Osteocyte (in vitro differentiated cells): ENCODE measurements around the gene THAP7. TPM values are rescaled to one million over a fixed set of nuclear protein-coding genes. Genes with fewer than 3 reads are reported as not detected.

Experiments
- DNase-seq: peaks from one replicate; pipeline ENCODE4 v3.0.0; 2021; ENCODE audit warnings: mixed read lengths; ENCODE audit not compliant: unreplicated experiment; ENCODE audit errors: extremely low spot score
- H3K27ac Mint-ChIP-seq: one replicate; pipeline ENCODE4 v1.8.0; 2021; ENCODE audit warnings: mild to moderate bottlenecking, mixed read lengths; ENCODE audit not compliant: unreplicated experiment
- H3K27me3 Mint-ChIP-seq: one replicate; pipeline ENCODE4 v1.8.0; 2021; ENCODE audit warnings: mixed read lengths; ENCODE audit not compliant: unreplicated experiment
- H3K36me3 Mint-ChIP-seq: one replicate; pipeline ENCODE4 v1.8.0; 2021; ENCODE audit warnings: mixed read lengths; ENCODE audit not compliant: unreplicated experiment
- H3K4me1 Mint-ChIP-seq: one replicate; pipeline ENCODE4 v1.8.0; 2021; ENCODE audit warnings: mixed read lengths; ENCODE audit not compliant: unreplicated experiment
- H3K4me3 Mint-ChIP-seq: one replicate; pipeline ENCODE4 v1.8.0; 2021; ENCODE audit warnings: mild to moderate bottlenecking, moderate library complexity, mixed read lengths; ENCODE audit not compliant: unreplicated experiment
- H3K9me3 Mint-ChIP-seq: one replicate; pipeline ENCODE4 v1.8.0; 2021; ENCODE audit warnings: mixed read lengths; ENCODE audit not compliant: unreplicated experiment
- CTCF ChIP-seq: fragments of 200-600 bp; sonication (generic); IDR thresholded peaks from 2 replicates; pipeline ENCODE4 v1.5.0; 2021; ENCODE audit warnings: antibody characterized with exemption, mild to moderate bottlenecking, moderate library complexity
- total RNA-seq: library from RNA; stranded (reverse); gene quantifications from 2 replicates; pipeline ENCODE4 v1.2.1, GENCODE V29; 2021

THAP7 gene
- total RNA-seq, 1 donor from 2014 or later = 27.0 TPM

GRCh38 chr22:21022507-21022906 lies 20.6 kb upstream of the THAP7 start:
- no peaks in the 10 kb centered on the region for H3K36me3 Mint-ChIP-seq
- peaks cover 8% of the 10 kb centered on the region for H3K4me1 Mint-ChIP-seq
- no peak overlapping the region for H3K27ac Mint-ChIP-seq
- no peak for TF ChIP-seq CTCF
- H3K27me3 Mint-ChIP-seq = no peaks in the 10 kb centered on the region
- no peak for DNase-seq
- H3K4me3 Mint-ChIP-seq = no peak overlapping the region
- H3K9me3 Mint-ChIP-seq = no peaks in the 10 kb centered on the region

- no peak for DNase-seq
- Mint-ChIP-seq H3K4me1 (peaks cover 9% of the 10 kb centered on the region), H3K4me3 (no peak overlapping the region), H3K9me3 (no peaks in the 10 kb centered on the region), H3K27me3 (no peaks in the 10 kb centered on the region), H3K36me3 (no peaks in the 10 kb centered on the region), H3K27ac (no peak overlapping the region)
- peak; percentile 49 for TF ChIP-seq CTCF
These were observed 19.0 kb upstream of the THAP7 start for GRCh38 chr22:21020802-21021429.

- no peaks in the 10 kb centered on the region for H3K36me3 Mint-ChIP-seq
- no peak for TF ChIP-seq CTCF
- no peaks in the 10 kb centered on the region for H3K9me3 Mint-ChIP-seq
- no peak overlapping the region for H3K4me3 Mint-ChIP-seq
- no peak overlapping the region for H3K27ac Mint-ChIP-seq
- H3K4me1 Mint-ChIP-seq = peaks cover 31% of the 10 kb centered on the region
- H3K27me3 Mint-ChIP-seq = no peaks in the 10 kb centered on the region
- no peak for DNase-seq
These were observed 16.4 kb upstream of the THAP7 start for GRCh38 chr22:21018314-21018713.

GRCh38 chr22:21016644-21017420 lies 14.9 kb upstream of the THAP7 start:
- no peaks in the 10 kb centered on the region for H3K27me3 Mint-ChIP-seq
- H3K27ac Mint-ChIP-seq = peak overlapping the region; percentile 38
- no peak for TF ChIP-seq CTCF
- H3K4me3 Mint-ChIP-seq = no peak overlapping the region
- peaks cover 33% of the 10 kb centered on the region for H3K4me1 Mint-ChIP-seq
- no peaks in the 10 kb centered on the region for H3K36me3 Mint-ChIP-seq
- H3K9me3 Mint-ChIP-seq = no peaks in the 10 kb centered on the region
- no peak for DNase-seq

DNA sequence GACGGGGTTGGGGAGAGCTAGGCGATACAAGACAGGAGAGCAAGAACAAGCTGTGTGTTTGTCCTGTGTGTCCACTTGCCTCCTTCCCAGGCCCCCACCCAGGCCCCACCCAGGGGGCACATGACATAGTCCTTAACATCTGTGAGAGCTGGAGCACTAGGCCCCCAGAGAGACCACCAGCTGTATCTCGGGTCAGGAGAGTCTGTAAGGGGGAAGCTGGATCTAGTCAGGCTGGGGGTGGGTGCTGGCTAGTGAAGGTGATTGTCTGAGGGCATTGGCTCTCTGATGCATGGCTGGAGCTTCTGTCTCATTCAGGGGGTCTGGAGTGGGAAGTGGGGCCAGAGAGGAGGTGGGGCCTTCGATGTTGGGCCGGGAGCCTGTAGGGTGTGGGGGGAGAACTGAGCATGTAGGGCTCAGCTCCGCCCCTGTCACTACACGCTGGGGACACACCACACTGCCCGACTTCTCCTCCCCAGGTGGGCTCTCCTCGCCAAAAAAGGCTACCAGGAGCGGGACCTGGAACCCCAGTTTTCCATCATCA lies 13.6 kb upstream of the THAP7 start:
- Mint-ChIP-seq H3K27ac (peak overlapping the region; percentile 95), H3K4me3 (peak overlapping the region; percentile 82), H3K36me3 (no peaks in the 10 kb centered on the region), H3K4me1 (peaks cover 33% of the 10 kb centered on the region), H3K9me3 (no peaks in the 10 kb centered on the region), H3K27me3 (no peaks in the 10 kb centered on the region)
- no peak for TF ChIP-seq CTCF
- DNase-seq = no peak
